Measurements from ENCODE around the gene LRRC36. TPM values are rescaled to one million over a fixed set of nuclear protein-coding genes. Genes with fewer than 3 reads are reported as not detected.

The LRRC36 gene
- total and polyA plus RNA-seq, 4 donors: 2.1 to 103 (median 16.6) TPM

- H3K27me3 ChIP-seq (ENCODE audit: control insufficient read depth in 3 of 3, insufficient read depth in 3 of 3, low read length in 2 of 3): no peaks in the 10 kb centered on the region
- peaks cover 0 to 6% (median 1%) of the 10 kb centered on the region in 4 donors for H3K36me3 ChIP-seq (ENCODE audit: control insufficient read depth in 4 of 4, insufficient read depth in 4 of 4, low read length in 4 of 4)
- H3K4me1 ChIP-seq (ENCODE audit: control insufficient read depth in 5 of 5, insufficient read depth in 5 of 5, low read length in 5 of 5): peaks cover 0 to 22% (median 5%) of the 10 kb centered on the region in 5 donors
- H3K9ac ChIP-seq (ENCODE audit: insufficient read depth in 1 of 2, low read length in 2 of 2): no peak overlapping the region
- H3K4me3 ChIP-seq: no peak overlapping the region
- no peak for DNase-seq
- no peak overlapping the region for H3K27ac ChIP-seq (ENCODE audit: low read depth in 1 of 2, low read length in 1 of 2)
- no peaks in the 10 kb centered on the region for H3K9me3 ChIP-seq (ENCODE audit: control insufficient read depth in 4 of 4, insufficient read depth in 3 of 4, low read length in 3 of 4)
- WGBS, 2 donors: 95 to 97% methylated on average over 15 of the region's 15 CpGs
- no peak for TF ChIP-seq CTCF (IDR thresholded peaks at IDR 0.05; ENCODE audit: control extremely low read depth, extremely low read depth)
- ATAC-seq (ENCODE audit: insufficient read depth, low FRiP score): no peak
These were observed 46.3 kb upstream of the LRRC36 start for GRCh38 chr16:67280090-67281015.

- H3K27me3 ChIP-seq (ENCODE audit: control insufficient read depth in 3 of 3, insufficient read depth in 3 of 3, low read length in 2 of 3): no peaks in the 10 kb centered on the region
- ATAC-seq (ENCODE audit: insufficient read depth, low FRiP score): no peak
- H3K36me3 ChIP-seq (ENCODE audit: control insufficient read depth in 4 of 4, insufficient read depth in 4 of 4, low read length in 4 of 4): peaks cover 0 to 2% (median 0%) of the 10 kb centered on the region in 4 donors
- no peak overlapping the region for H3K27ac ChIP-seq (ENCODE audit: low read depth in 1 of 2, low read length in 1 of 2)
- no peak overlapping the region for H3K4me3 ChIP-seq
- H3K9ac ChIP-seq (ENCODE audit: insufficient read depth in 1 of 2, low read length in 2 of 2): no peak overlapping the region
- 96% methylated on average over 12 to 14 of the region's 14 CpGs for WGBS, 2 donors
- no peak for TF ChIP-seq CTCF (IDR thresholded peaks at IDR 0.05; ENCODE audit: control extremely low read depth, extremely low read depth)
- H3K9me3 ChIP-seq (ENCODE audit: control insufficient read depth in 4 of 4, insufficient read depth in 3 of 4, low read length in 3 of 4): no peaks in the 10 kb centered on the region
- H3K4me1 ChIP-seq (ENCODE audit: control insufficient read depth in 5 of 5, insufficient read depth in 5 of 5, low read length in 5 of 5): peaks cover 0 to 22% (median 5%) of the 10 kb centered on the region in 5 donors
- DNase-seq: no peak
These were observed 44.8 kb upstream of the LRRC36 start for GRCh38 chr16:67281536-67282446.

DNA sequence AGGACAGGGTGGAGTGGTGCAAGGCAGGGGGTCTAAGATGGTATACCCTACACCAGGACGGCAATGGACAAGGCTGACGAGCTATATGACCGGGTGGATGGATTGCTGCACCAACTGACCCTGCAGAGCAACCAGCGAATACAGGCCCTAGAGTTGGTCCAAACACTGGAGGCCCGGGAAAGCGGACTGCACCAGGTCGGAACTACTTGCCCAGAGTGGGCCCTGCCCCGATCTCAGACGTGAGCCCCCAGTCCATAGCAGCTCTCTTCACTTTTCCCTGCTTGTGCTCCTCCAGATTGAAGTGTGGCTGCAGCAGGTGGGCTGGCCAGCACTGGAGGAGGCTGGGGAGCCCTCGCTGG, 44.2 kb upstream of the LRRC36 start:
- ATAC-seq (ENCODE audit: insufficient read depth, low FRiP score): no peak
- no peak for TF ChIP-seq CTCF (IDR thresholded peaks at IDR 0.05; ENCODE audit: control extremely low read depth, extremely low read depth)
- no peak for DNase-seq
- no peak overlapping the region for H3K4me3 ChIP-seq
- no peaks in the 10 kb centered on the region for H3K27me3 ChIP-seq (ENCODE audit: control insufficient read depth in 3 of 3, insufficient read depth in 3 of 3, low read length in 2 of 3)
- H3K27ac ChIP-seq (ENCODE audit: low read depth in 1 of 2, low read length in 1 of 2): no peak overlapping the region
- no peak overlapping the region for H3K9ac ChIP-seq (ENCODE audit: insufficient read depth in 1 of 2, low read length in 2 of 2)
- peaks cover 0 to 5% (median 0%) of the 10 kb centered on the region in 4 donors for H3K36me3 ChIP-seq (ENCODE audit: control insufficient read depth in 4 of 4, insufficient read depth in 4 of 4, low read length in 4 of 4)
- no peaks in the 10 kb centered on the region for H3K9me3 ChIP-seq (ENCODE audit: control insufficient read depth in 4 of 4, insufficient read depth in 3 of 4, low read length in 3 of 4)
- 97 to 98% methylated on average over 10 of the region's 10 CpGs for WGBS, 2 donors
- peaks cover 0 to 21% (median 5%) of the 10 kb centered on the region in 5 donors for H3K4me1 ChIP-seq (ENCODE audit: control insufficient read depth in 5 of 5, insufficient read depth in 5 of 5, low read length in 5 of 5)
